Panc1 (cell line): ENCODE data around the gene VEGFA.
A peak's percentile ranks its signal among the peaks of the same experiment; 100 is the strongest.

ENCODE experiments used
- CTCF ChIP-seq: fragments of 450-650 bp; IDR thresholded peaks from 2 replicates; pipeline ENCODE4 v1.5.1; 2017; ENCODE audit warnings: mild to moderate bottlenecking
- SIN3A ChIP-seq: IDR thresholded peaks from 2 replicates; pipeline ENCODE4 v1.6.1; 2012; ENCODE audit warnings: low read depth, mild to moderate bottlenecking, low read length, moderate library complexity, borderline replicate concordance; ENCODE audit not compliant: insufficient read depth
- TF ChIP-seq, protein P1 (sequence below), 2 experiments: IDR thresholded peaks; 2 replicates each; pipeline ENCODE4 v1.6.1; 2011 to 2012; ENCODE audit warnings: low read depth in 2 of 2, control low read depth in 1 of 2, low read length in 1 of 2, mild to moderate bottlenecking in 1 of 2, moderate library complexity in 1 of 2; ENCODE audit not compliant: insufficient read depth in 1 of 2

GRCh38 chr6:43773050-43773979 lies 3.3 kb downstream of the VEGFA start:
- TF ChIP-seq CTCF (peak; percentile 95), SIN3A (no peak)
- TF ChIP-seq, protein P1, sequence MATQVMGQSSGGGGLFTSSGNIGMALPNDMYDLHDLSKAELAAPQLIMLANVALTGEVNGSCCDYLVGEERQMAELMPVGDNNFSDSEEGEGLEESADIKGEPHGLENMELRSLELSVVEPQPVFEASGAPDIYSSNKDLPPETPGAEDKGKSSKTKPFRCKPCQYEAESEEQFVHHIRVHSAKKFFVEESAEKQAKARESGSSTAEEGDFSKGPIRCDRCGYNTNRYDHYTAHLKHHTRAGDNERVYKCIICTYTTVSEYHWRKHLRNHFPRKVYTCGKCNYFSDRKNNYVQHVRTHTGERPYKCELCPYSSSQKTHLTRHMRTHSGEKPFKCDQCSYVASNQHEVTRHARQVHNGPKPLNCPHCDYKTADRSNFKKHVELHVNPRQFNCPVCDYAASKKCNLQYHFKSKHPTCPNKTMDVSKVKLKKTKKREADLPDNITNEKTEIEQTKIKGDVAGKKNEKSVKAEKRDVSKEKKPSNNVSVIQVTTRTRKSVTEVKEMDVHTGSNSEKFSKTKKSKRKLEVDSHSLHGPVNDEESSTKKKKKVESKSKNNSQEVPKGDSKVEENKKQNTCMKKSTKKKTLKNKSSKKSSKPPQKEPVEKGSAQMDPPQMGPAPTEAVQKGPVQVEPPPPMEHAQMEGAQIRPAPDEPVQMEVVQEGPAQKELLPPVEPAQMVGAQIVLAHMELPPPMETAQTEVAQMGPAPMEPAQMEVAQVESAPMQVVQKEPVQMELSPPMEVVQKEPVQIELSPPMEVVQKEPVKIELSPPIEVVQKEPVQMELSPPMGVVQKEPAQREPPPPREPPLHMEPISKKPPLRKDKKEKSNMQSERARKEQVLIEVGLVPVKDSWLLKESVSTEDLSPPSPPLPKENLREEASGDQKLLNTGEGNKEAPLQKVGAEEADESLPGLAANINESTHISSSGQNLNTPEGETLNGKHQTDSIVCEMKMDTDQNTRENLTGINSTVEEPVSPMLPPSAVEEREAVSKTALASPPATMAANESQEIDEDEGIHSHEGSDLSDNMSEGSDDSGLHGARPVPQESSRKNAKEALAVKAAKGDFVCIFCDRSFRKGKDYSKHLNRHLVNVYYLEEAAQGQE (IDR thresholded peaks at IDR 0.05; ENCODE audit: insufficient read depth in 1 of 2, low read depth in 2 of 2, low read length in 1 of 2), result no peak
